Muscle of back (tissue), 13 donors: ENCODE measurements around the gene LGI1. TPM values are rescaled to one million over a fixed set of nuclear protein-coding genes. Genes with fewer than 3 reads are reported as not detected.

Experiments used
- DNase-seq, 3 donors: peaks; one replicate each; pipeline versions ENCODE4 v3.0.0 to v3.0.0-alpha.2; 2013
- long read RNA-seq, 9 donors: transcript quantifications; one replicate each; lab custom pipeline, GENCODE V29; 2026
- polyA plus RNA-seq, 10 donors: library from polyadenylated mRNA; unstranded; fragments of 120-200 nt; gene quantifications; one replicate each; pipeline ENCODE4 v1.2.1, GENCODE V29; 2013; ENCODE audit not compliant: insufficient read length in 10 of 10

Gene LGI1
- polyA plus RNA-seq, result 10 to 100 TPM; 20.5 to 55.2 (median 32.9) TPM
- long read RNA-seq, donor 1, partial matches to known transcripts, result 0 of 11 reads
- long read RNA-seq, donor 1, other reads (novel, unspliced or antisense), result 0 of 11 reads
- long read RNA-seq, donor 2, partial matches to known transcripts, result 0 of 9 reads
- long read RNA-seq, donor 2, other reads (novel, unspliced or antisense), result 0 of 9 reads
- long read RNA-seq, donor 3, result 0 reads
- long read RNA-seq, donor 4, partial matches to known transcripts, result 5 of 16 reads
- long read RNA-seq, donor 4, other reads (novel, unspliced or antisense), result 0 of 16 reads
- long read RNA-seq, donor 5, transcript LGI1-201 (8 exons, 1,247 nt), result major isoform, 7 of 15 reads
- long read RNA-seq, donor 5, transcript LGI1-204 (2 exons, 600 nt), result minor isoform, 6 of 15 reads
- long read RNA-seq, donor 5, partial matches to known transcripts, result 0 of 15 reads
- long read RNA-seq, donor 5, other reads (novel, unspliced or antisense), result 0 of 15 reads
- long read RNA-seq, donor 6, transcript LGI1-204 (2 exons, 600 nt), result major isoform, 5 of 8 reads
- long read RNA-seq, donor 6, partial matches to known transcripts, result 0 of 8 reads
- long read RNA-seq, donor 6, other reads (novel, unspliced or antisense), result 0 of 8 reads
- long read RNA-seq, donor 7, partial matches to known transcripts, result 0 of 8 reads
- long read RNA-seq, donor 7, other reads (novel, unspliced or antisense), result 0 of 8 reads
- long read RNA-seq, donor 8, partial matches to known transcripts, result 0 of 2 reads
- long read RNA-seq, donor 8, other reads (novel, unspliced or antisense), result 0 of 2 reads
- long read RNA-seq, donor 9, partial matches to known transcripts, result 0 of 2 reads
- long read RNA-seq, donor 9, other reads (novel, unspliced or antisense), result 0 of 2 reads

- DNase-seq, result peak in 1 of 3 donors; percentile 63
These were observed at the start of gene LGI1 for GRCh38 chr10:93757801-93758507. Gene LGI1 (plus strand): TSS chr10:93757936. CDS start chr10:93758145, 209 bp downstream.

- DNase-seq, result no peak
These were observed 47.3 kb upstream of the LGI1 start for GRCh38 chr10:93710333-93710909.

- no peak for DNase-seq
These were observed 45.8 kb upstream of the LGI1 start for GRCh38 chr10:93711891-93712290.

GRCh38 chr10:93712593-93712992 lies 45.1 kb upstream of the LGI1 start:
- DNase-seq, result no peak

- DNase-seq, result no peak
These were observed 42.4 kb upstream of the LGI1 start for GRCh38 chr10:93715345-93715744.

- DNase-seq, result no peak
These were observed 41.0 kb upstream of the LGI1 start for GRCh38 chr10:93716766-93717165.

- DNase-seq, result no peak
These were observed 38.6 kb upstream of the LGI1 start for GRCh38 chr10:93718937-93719725.

GRCh38 chr10:93719901-93720300 lies 37.8 kb upstream of the LGI1 start:
- DNase-seq, result peak in 1 of 3 donors; percentile 3

- no peak for DNase-seq
These were observed 35.2 kb upstream of the LGI1 start for GRCh38 chr10:93722550-93722949.

GRCh38 chr10:93723153-93723552 lies 34.6 kb upstream of the LGI1 start:
- DNase-seq, result no peak

- no peak for DNase-seq
These were observed 31.7 kb upstream of the LGI1 start for GRCh38 chr10:93726024-93726423.

GRCh38 chr10:93741367-93741766 lies 16.4 kb upstream of the LGI1 start:
- DNase-seq, result no peak

- DNase-seq, result no peak
These were observed 14.9 kb upstream of the LGI1 start for GRCh38 chr10:93742633-93743349.

- no peak for DNase-seq
These were observed 12.2 kb upstream of the LGI1 start for GRCh38 chr10:93745408-93746065.

GRCh38 chr10:93746844-93747284 lies 10.9 kb upstream of the LGI1 start:
- DNase-seq, result peak; percentile 40 to 71 (median 65)

- no peak for DNase-seq
These were observed 8.4 kb upstream of the LGI1 start for GRCh38 chr10:93749218-93749799.

GRCh38 chr10:93751124-93751523 lies 6.6 kb upstream of the LGI1 start:
- DNase-seq, result no peak

- peak in 1 of 3 donors; percentile 56 for DNase-seq
These were observed 5.9 kb upstream of the LGI1 start for GRCh38 chr10:93751832-93752231.

GRCh38 chr10:93752761-93753160 lies 5.0 kb upstream of the LGI1 start:
- DNase-seq, result no peak
